Measurements from ENCODE around the gene DDX6. TPM values are rescaled to one million over a fixed set of nuclear protein-coding genes. Genes with fewer than 3 reads are reported as not detected.

The DDX6 gene
- total and polyA plus RNA-seq, 4 donors = 11.3 to 98.4 (median 43.8) TPM

DNA sequence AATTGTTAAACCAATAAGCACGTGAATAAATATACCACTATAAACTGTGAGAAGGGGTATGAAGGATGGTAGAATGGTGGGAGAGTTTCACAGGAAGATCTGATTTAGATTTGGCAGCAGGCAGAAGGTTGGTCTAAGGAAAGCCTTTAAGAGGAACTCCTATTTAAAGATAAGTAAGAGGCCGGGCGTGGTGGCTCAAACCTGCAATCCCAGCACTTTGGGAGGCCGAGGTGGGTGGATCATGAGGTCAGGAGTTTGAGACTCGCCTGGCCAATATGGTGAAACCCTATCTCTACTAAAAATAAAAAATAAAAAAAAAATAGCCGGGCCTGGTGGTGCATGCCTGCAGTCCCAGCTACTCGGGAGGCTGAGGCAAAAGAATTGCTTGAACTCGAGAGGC is 46.9 kb upstream of the DDX6 start:
- Histone ChIP-seq H3K36me3 (ENCODE audit: control insufficient read depth in 4 of 4, insufficient read depth in 3 of 4, low read depth in 1 of 4, low read length in 3 of 4) (no peaks in the 10 kb centered on the region), H3K4me1 (ENCODE audit: control insufficient read depth in 4 of 4, insufficient read depth in 4 of 4, low read length in 3 of 4) (peaks cover 6 to 39% (median 28%) of the 10 kb centered on the region in 4 donors), H3K27ac (ENCODE audit: low read depth in 1 of 2, low read length in 2 of 2) (no peak overlapping the region), H3K4me3 (ENCODE audit: low read depth in 1 of 3, low read length in 3 of 3) (no peak overlapping the region), H3K27me3 (ENCODE audit: control insufficient read depth in 4 of 4, insufficient read depth in 4 of 4, low read length in 3 of 4) (no peaks in the 10 kb centered on the region), H3K9me3 (ENCODE audit: control insufficient read depth in 4 of 4, low read length in 3 of 4) (no peaks in the 10 kb centered on the region), H3K9ac (ENCODE audit: low read depth in 1 of 2, low read length in 2 of 2) (no peak overlapping the region)
- DNase-seq (ENCODE audit: low spot score) = no peak
- 90% methylated on average over 8 of the region's 8 CpGs for WGBS
- no peak for TF ChIP-seq GABPA (IDR thresholded peaks at IDR 0.05 in 1 of 2, conservative IDR thresholded peaks at IDR 0.05 in 1 of 2)
- no peak for TF ChIP-seq FOXA2 (IDR thresholded peaks at IDR 0.05)

DNA sequence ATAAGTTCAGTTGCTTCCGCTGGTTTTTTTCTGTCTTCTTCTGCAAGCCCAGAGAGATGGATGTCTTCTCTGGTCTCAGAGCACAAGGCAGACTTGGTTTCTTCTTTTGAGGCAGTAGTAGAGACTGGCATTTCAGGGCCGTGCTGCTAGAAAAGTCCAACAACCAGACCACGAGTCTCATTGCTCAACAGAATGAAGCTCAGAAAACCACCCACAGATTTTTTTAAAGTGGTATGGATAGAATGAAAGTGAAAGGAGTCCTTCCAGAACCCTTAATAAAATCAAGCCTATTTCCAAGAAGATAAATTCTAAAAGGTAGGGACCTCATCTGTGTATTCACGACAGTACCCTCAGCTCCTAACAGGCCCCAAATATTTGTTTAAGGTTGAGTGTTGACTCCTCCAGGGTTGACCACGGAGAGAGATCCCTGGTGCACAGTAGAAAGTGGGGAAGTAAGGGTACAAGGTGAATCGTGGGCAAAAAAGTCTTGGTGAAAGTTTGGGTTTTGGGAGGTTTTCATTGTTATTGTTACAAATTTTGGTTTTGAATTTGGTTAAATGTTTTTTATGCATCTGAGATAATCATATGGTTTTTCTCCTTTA is 43.6 kb upstream of the DDX6 start:
- Histone ChIP-seq H3K9ac (ENCODE audit: low read depth in 1 of 2, low read length in 2 of 2) (peak overlapping the region in 1 of 2 donors; percentile 94), H3K9me3 (ENCODE audit: control insufficient read depth in 4 of 4, low read length in 3 of 4) (no peaks in the 10 kb centered on the region), H3K4me3 (ENCODE audit: low read depth in 1 of 3, low read length in 3 of 3) (peak overlapping the region; percentile 18 to 61 (median 40)), H3K27ac (ENCODE audit: low read depth in 1 of 2, low read length in 2 of 2) (peak overlapping the region; percentile 60 to 85), H3K36me3 (ENCODE audit: control insufficient read depth in 4 of 4, insufficient read depth in 3 of 4, low read depth in 1 of 4, low read length in 3 of 4) (no peaks in the 10 kb centered on the region), H3K27me3 (ENCODE audit: control insufficient read depth in 4 of 4, insufficient read depth in 4 of 4, low read length in 3 of 4) (no peaks in the 10 kb centered on the region), H3K4me1 (ENCODE audit: control insufficient read depth in 4 of 4, insufficient read depth in 4 of 4, low read length in 3 of 4) (peaks cover 2 to 20% (median 11%) of the 10 kb centered on the region in 4 donors)
- 31% methylated on average over 6 of the region's 6 CpGs for WGBS
- DNase-seq (ENCODE audit: low spot score) = no peak
- peak in 1 of 2 donors; percentile 50 for TF ChIP-seq EGR1 (IDR thresholded peaks at IDR 0.05; ENCODE audit: low read depth in 2 of 2)
- TF ChIP-seq GABPA (IDR thresholded peaks at IDR 0.05 in 1 of 2, conservative IDR thresholded peaks at IDR 0.05 in 1 of 2) = no peak
- TF ChIP-seq SP1 (IDR thresholded peaks at IDR 0.05) = peak; percentile 41
- peak; percentile 9 to 53 for TF ChIP-seq RXRA (IDR thresholded peaks at IDR 0.05)
- no peak for TF ChIP-seq NR2F2 (IDR thresholded peaks at IDR 0.05)
- no peak for TF ChIP-seq TAF1 (conservative IDR thresholded peaks at IDR 0.05)
- TF ChIP-seq CTCF (IDR thresholded peaks at IDR 0.05; ENCODE audit: low read depth, low read length, missing input control) = no peak
- TF ChIP-seq, protein P1, sequence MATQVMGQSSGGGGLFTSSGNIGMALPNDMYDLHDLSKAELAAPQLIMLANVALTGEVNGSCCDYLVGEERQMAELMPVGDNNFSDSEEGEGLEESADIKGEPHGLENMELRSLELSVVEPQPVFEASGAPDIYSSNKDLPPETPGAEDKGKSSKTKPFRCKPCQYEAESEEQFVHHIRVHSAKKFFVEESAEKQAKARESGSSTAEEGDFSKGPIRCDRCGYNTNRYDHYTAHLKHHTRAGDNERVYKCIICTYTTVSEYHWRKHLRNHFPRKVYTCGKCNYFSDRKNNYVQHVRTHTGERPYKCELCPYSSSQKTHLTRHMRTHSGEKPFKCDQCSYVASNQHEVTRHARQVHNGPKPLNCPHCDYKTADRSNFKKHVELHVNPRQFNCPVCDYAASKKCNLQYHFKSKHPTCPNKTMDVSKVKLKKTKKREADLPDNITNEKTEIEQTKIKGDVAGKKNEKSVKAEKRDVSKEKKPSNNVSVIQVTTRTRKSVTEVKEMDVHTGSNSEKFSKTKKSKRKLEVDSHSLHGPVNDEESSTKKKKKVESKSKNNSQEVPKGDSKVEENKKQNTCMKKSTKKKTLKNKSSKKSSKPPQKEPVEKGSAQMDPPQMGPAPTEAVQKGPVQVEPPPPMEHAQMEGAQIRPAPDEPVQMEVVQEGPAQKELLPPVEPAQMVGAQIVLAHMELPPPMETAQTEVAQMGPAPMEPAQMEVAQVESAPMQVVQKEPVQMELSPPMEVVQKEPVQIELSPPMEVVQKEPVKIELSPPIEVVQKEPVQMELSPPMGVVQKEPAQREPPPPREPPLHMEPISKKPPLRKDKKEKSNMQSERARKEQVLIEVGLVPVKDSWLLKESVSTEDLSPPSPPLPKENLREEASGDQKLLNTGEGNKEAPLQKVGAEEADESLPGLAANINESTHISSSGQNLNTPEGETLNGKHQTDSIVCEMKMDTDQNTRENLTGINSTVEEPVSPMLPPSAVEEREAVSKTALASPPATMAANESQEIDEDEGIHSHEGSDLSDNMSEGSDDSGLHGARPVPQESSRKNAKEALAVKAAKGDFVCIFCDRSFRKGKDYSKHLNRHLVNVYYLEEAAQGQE (IDR thresholded peaks at IDR 0.05) = no peak
- TF ChIP-seq, protein P2, sequence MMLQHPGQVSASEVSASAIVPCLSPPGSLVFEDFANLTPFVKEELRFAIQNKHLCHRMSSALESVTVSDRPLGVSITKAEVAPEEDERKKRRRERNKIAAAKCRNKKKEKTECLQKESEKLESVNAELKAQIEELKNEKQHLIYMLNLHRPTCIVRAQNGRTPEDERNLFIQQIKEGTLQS (IDR thresholded peaks at IDR 0.05) = no peak
- TF ChIP-seq MAX (IDR thresholded peaks at IDR 0.05) = peak; percentile 82
- no peak for TF ChIP-seq HNF4G (IDR thresholded peaks at IDR 0.05)
- peak; percentile 50 for TF ChIP-seq YY1 (IDR thresholded peaks at IDR 0.05)
- no peak for TF ChIP-seq FOXA2 (IDR thresholded peaks at IDR 0.05)
- TF ChIP-seq FOXA1 (IDR thresholded peaks at IDR 0.05) = no peak
- peak; percentile 58 to 75 for TF ChIP-seq HNF4A (conservative IDR thresholded peaks at IDR 0.05)
- peak in 1 of 2 donors; percentile 52 for TF ChIP-seq JUND (IDR thresholded peaks at IDR 0.05)
- TF ChIP-seq, protein P3, sequence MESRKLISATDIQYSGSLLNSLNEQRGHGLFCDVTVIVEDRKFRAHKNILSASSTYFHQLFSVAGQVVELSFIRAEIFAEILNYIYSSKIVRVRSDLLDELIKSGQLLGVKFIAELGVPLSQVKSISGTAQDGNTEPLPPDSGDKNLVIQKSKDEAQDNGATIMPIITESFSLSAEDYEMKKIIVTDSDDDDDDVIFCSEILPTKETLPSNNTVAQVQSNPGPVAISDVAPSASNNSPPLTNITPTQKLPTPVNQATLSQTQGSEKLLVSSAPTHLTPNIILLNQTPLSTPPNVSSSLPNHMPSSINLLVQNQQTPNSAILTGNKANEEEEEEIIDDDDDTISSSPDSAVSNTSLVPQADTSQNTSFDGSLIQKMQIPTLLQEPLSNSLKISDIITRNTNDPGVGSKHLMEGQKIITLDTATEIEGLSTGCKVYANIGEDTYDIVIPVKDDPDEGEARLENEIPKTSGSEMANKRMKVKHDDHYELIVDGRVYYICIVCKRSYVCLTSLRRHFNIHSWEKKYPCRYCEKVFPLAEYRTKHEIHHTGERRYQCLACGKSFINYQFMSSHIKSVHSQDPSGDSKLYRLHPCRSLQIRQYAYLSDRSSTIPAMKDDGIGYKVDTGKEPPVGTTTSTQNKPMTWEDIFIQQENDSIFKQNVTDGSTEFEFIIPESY (IDR thresholded peaks at IDR 0.05) = peak; percentile 47
- TF ChIP-seq RAD21 (IDR thresholded peaks at IDR 0.05) = peak; percentile 8 to 25

Measured in liver (tissue), 9 donors.